HepG2 (cell line): ENCODE measurements around the gene ACTR10. TPM values are rescaled to one million over a fixed set of nuclear protein-coding genes. Genes with fewer than 3 reads are reported as not detected.
A peak's percentile ranks its signal among the peaks of the same experiment; 100 is the strongest.

Experiments used
- AHDC1 ChIP-seq: sonication (generic); formaldehyde crosslinking; IDR thresholded peaks from 2 replicates; pipeline ENCODE4 v1.5.1; 2020; ENCODE audit warnings: mild to moderate bottlenecking, missing genetic modification reagents, borderline replicate concordance
- BORCS8-MEF2B ChIP-seq: sonication (generic); formaldehyde crosslinking; IDR thresholded peaks from 2 replicates; pipeline ENCODE4 v1.8.0; 2022; ENCODE audit warnings: mild to moderate bottlenecking, missing genetic modification reagents
- GATAD2A ChIP-seq: IDR thresholded peaks from 2 replicates; pipeline ENCODE4 v1.6.1; 2016
- HMGA1 ChIP-seq: sonication (generic); formaldehyde crosslinking; conservative IDR thresholded peaks from 2 replicates; pipeline ENCODE4 v1.4.0; 2020; ENCODE audit warnings: missing genetic modification reagents
- HOXA9 ChIP-seq: sonication (generic); formaldehyde crosslinking; IDR thresholded peaks from 2 replicates; pipeline ENCODE4 v1.8.1; 2022; ENCODE audit warnings: missing genetic modification reagents, mild to moderate bottlenecking, moderate library complexity, borderline replicate concordance
- KLF11 ChIP-seq: IDR thresholded peaks from 2 replicates; pipeline ENCODE4 v1.6.1; 2016; ENCODE audit warnings: missing compliant biosample characterization
- MIER3 ChIP-seq: IDR thresholded peaks from 2 replicates; pipeline ENCODE4 v1.6.1; 2016; ENCODE audit warnings: missing compliant biosample characterization, borderline replicate concordance
- MYPOP ChIP-seq: sonication (generic); formaldehyde crosslinking; IDR thresholded peaks from 2 replicates; pipeline ENCODE4 v1.8.1; 2023; ENCODE audit warnings: mild to moderate bottlenecking, moderate library complexity, missing genetic modification reagents
- PHF21A ChIP-seq: sonication (generic); formaldehyde crosslinking; IDR thresholded peaks from 2 replicates; pipeline ENCODE4 v1.5.0; 2020; ENCODE audit warnings: mild to moderate bottlenecking, missing genetic modification reagents
- POGK ChIP-seq: sonication (generic); formaldehyde crosslinking; conservative IDR thresholded peaks from 2 replicates; pipeline ENCODE4 v1.8.0; 2022; ENCODE audit warnings: mild to moderate bottlenecking, moderate library complexity, missing genetic modification reagents
- SAFB2 ChIP-seq: sonication (generic); formaldehyde crosslinking; IDR thresholded peaks from 2 replicates; pipeline ENCODE4 v1.5.1; 2020; ENCODE audit warnings: missing genetic modification reagents, low read depth, mild to moderate bottlenecking, borderline replicate concordance
- SMAD3 ChIP-seq: sonication (generic); formaldehyde crosslinking; IDR thresholded peaks from 2 replicates; pipeline ENCODE4 v1.4.0; 2020; ENCODE audit warnings: missing genetic modification reagents
- TEF ChIP-seq: sonication (generic); formaldehyde crosslinking; IDR thresholded peaks from 2 replicates; pipeline ENCODE4 v1.5.0; 2020; ENCODE audit warnings: missing genetic modification reagents
- ZBTB3 ChIP-seq: sonication (generic); formaldehyde crosslinking; IDR thresholded peaks from 2 replicates; pipeline ENCODE4 v1.4.0; 2020; ENCODE audit warnings: low read depth, mild to moderate bottlenecking, moderate library complexity, missing genetic modification reagents, borderline replicate concordance
- ZBTB38 ChIP-seq: sonication (generic); formaldehyde crosslinking; IDR thresholded peaks from 2 replicates; pipeline ENCODE4 v1.5.1; 2020; ENCODE audit warnings: mild to moderate bottlenecking, missing genetic modification reagents
- ZNF350 ChIP-seq: sonication (generic); formaldehyde crosslinking; IDR thresholded peaks from 2 replicates; pipeline ENCODE4 v1.4.0; 2020; ENCODE audit warnings: mild to moderate bottlenecking, low read depth, missing genetic modification reagents, borderline replicate concordance
- ZNF550 ChIP-seq: sonication (generic); formaldehyde crosslinking; IDR thresholded peaks from 2 replicates; pipeline ENCODE4 v1.4.0; 2020; ENCODE audit warnings: mild to moderate bottlenecking, missing genetic modification reagents, borderline replicate concordance
- ZNF660 ChIP-seq: sonication (generic); formaldehyde crosslinking; IDR thresholded peaks from 2 replicates; pipeline ENCODE4 v1.5.1; 2020; ENCODE audit warnings: mild to moderate bottlenecking, low read depth, missing genetic modification reagents, borderline replicate concordance
- ZNF75D ChIP-seq: sonication (generic); formaldehyde crosslinking; IDR thresholded peaks from 2 replicates; pipeline ENCODE4 v1.8.1; 2023; ENCODE audit warnings: missing genetic modification reagents, mild to moderate bottlenecking, borderline replicate concordance
- polyA plus RNA-seq, 8 experiments: library from polyadenylated mRNA; depleted of rRNA in 3 of 8; stranded (reverse) in 7 of 8; unstranded in 1 of 8; fragments of >200 nt; fragmentation: Illumina TruSeq in 4 of 8; extraction: Trizol in 4 of 8; gene quantifications; 2 replicates each; pipeline versions ENCODE4 v1.2.1 to v1.2.3, GENCODE V29; 2011 to 2016; ENCODE audit warnings: low read depth in 4 of 8, missing spikeins in 1 of 8, mixed read lengths in 1 of 8; ENCODE audit not compliant: insufficient read depth in 1 of 8
- total RNA-seq, 5 experiments: library from RNA; depleted of rRNA; stranded (reverse); fragments of >200 nt; fragmentation: Illumina TruSeq; extraction: Trizol; gene quantifications; 2 replicates each; pipeline ENCODE4 v1.2.3, GENCODE V29; 2016; ENCODE audit warnings: low read depth in 1 of 5

Gene ACTR10
- total and polyA plus RNA-seq, 2 of the 13 experiments (the other 11 are each of a cell fraction or from before 2014, with no cell fraction given) = 30.0 to 41.3 TPM

GRCh38 chr14:58244556-58245387 lies 44.8 kb downstream of the ACTR10 start, which contains the start of gene PSMA3 (continued):
- TF ChIP-seq ZNF350 (CRISPR knock-in tag) = peak; percentile 75; the same call in 1 of the 2 replicates
- TF ChIP-seq ZBTB38 (CRISPR knock-in tag) = peak; percentile 62; the same call in 1 of the 2 replicates
- TF ChIP-seq HMGA1 (CRISPR knock-in tag) = no peak
- no peak for TF ChIP-seq ZNF660
- TF ChIP-seq BORCS8-MEF2B (CRISPR knock-in tag) = no peak; the same call in none of the 2 replicates
- no peak for TF ChIP-seq SAFB2 (CRISPR knock-in tag)
- 0 out of 2 replicates have a peak, but pooled peaks have one; percentile 53 for TF ChIP-seq SMAD3
- TF ChIP-seq PHF21A (CRISPR knock-in tag) = peak; percentile 79
- TF ChIP-seq MYPOP (CRISPR knock-in tag) = peak; percentile 69; the same call in 1 of the 2 replicates
- TF ChIP-seq MIER3 (CRISPR knock-in tag) = no peak
- TF ChIP-seq TEF (CRISPR knock-in tag) = no peak
- TF ChIP-seq GATAD2A (CRISPR knock-in tag) = peak; percentile 16; the same call in 1 of the 2 replicates
- TF ChIP-seq AHDC1 = no peak; the same call in 1 of the 2 replicates
- no peak for TF ChIP-seq ZNF550 (CRISPR knock-in tag)
- peak; percentile 64; the same call in 1 of the 2 replicates for TF ChIP-seq POGK (CRISPR knock-in tag)
- no peak for TF ChIP-seq KLF11 (CRISPR knock-in tag)
- no peak; the same call in 1 of the 2 replicates for TF ChIP-seq ZBTB3
- no peak for TF ChIP-seq HOXA9 (CRISPR knock-in tag)
- TF ChIP-seq ZNF75D = no peak
